Right ventricle myocardium inferior (tissue), 1 donor: ENCODE data around the gene TCEA2. TPM values are rescaled to one million over a fixed set of nuclear protein-coding genes. Genes with fewer than 3 reads are reported as not detected.

Experiments used
- ATAC-seq: fragments of 200-7000 bp; cut with Tn5 transposase; one replicate; pipeline ENCODE4 v1.9.1; 2020; ENCODE audit warnings: mild to moderate bottlenecking, moderate library complexity
- DNase-seq: peaks from one replicate; pipeline ENCODE4 v3.0.0; 2021; ENCODE audit errors: missing footprints
- intact Hi-C: fragments of 100-400 bp; cut with DNase I; formaldehyde crosslinking; loops from one replicate; pipeline ENCODE4 v1.11.0; 2022
- long read RNA-seq: library from polyadenylated mRNA; unstranded; transcript quantifications from one replicate; pipeline ENCODE4 v2.0.0, GENCODE V29; 2021
- total RNA-seq: library from RNA; stranded (reverse); fragmentation: NEBNext Ultra II Directional; extraction: Animal tissue kit (Norgen Biotek cat#: 25700); gene quantifications from one replicate; pipeline ENCODE4 v1.2.1, GENCODE V29; 2021
- donor health status: DM: no; HTN: yes; CAD: no; lungs with severe emphysema.

Gene TCEA2
- 39.0 TPM for total RNA-seq
- long read RNA-seq, transcript TCEA2-202 (10 exons, 1,235 nt): major isoform, 23 of 33 reads
- long read RNA-seq, partial matches to known transcripts: 0 of 33 reads
- long read RNA-seq, other reads (novel, unspliced or antisense): 8 of 33 reads

GRCh38 chr20:64062596-64063388 lies at the start of gene TCEA2:
Gene TCEA2 (plus strand): TSS chr20:64063198. CDS start chr20:64063313, 115 bp downstream.
- peak; percentile 99 for DNase-seq
- intact Hi-C loops: no loop called here
- ATAC-seq: peak; percentile 98

GRCh38 chr20:64015635-64016034 lies 47.4 kb upstream of the TCEA2 start:
- DNase-seq: no peak
- ATAC-seq: no peak
- intact Hi-C loops: no loop called here

DNA sequence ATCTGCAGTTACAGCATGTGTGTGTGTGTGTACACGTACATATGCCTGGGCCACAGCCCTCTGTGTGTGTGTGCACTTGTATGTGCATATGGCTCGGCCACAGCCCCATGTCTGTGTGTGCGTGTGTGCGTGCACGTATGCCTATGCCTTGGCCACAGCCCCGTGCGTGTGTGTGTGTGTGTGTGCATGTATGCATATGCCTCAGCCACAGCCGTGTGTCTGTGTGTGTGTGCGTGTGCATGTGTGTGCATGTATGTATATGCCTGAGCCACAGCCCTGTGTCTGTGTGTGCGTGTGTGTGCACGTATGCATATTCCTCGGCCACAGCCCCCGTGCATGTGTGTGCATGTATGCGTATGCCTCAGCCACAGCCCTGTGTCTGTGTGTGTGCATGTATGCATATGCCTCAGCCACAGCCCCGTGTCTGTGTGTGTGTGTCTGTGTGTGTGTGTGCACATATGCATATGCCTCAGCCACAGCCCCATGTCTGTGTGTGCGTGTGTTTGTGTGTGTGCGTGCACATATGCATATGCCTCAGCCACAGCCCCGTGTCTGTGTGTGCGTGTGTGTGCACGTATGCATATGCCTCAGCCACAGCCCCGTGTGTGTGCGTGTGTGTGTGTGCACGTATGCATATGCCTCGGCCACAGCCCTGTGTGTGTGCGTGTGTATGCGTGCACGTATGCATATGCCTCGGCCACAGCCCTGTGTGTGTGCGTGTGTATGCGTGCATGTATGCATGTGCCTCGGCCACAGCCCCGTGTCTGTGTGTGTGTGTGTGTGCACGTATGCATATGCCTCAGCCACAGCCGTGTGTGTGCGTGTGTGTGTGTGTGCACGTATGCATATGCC lies 41.6 kb upstream of the TCEA2 start:
- DNase-seq: peak; percentile 67
- no peak for ATAC-seq
- intact Hi-C loops: no loop called here

GRCh38 chr20:64022671-64023360 lies 40.2 kb upstream of the TCEA2 start:
- ATAC-seq (no peak), DNase-seq (peak; percentile 61)
- intact Hi-C loops: no loop called here

DNA sequence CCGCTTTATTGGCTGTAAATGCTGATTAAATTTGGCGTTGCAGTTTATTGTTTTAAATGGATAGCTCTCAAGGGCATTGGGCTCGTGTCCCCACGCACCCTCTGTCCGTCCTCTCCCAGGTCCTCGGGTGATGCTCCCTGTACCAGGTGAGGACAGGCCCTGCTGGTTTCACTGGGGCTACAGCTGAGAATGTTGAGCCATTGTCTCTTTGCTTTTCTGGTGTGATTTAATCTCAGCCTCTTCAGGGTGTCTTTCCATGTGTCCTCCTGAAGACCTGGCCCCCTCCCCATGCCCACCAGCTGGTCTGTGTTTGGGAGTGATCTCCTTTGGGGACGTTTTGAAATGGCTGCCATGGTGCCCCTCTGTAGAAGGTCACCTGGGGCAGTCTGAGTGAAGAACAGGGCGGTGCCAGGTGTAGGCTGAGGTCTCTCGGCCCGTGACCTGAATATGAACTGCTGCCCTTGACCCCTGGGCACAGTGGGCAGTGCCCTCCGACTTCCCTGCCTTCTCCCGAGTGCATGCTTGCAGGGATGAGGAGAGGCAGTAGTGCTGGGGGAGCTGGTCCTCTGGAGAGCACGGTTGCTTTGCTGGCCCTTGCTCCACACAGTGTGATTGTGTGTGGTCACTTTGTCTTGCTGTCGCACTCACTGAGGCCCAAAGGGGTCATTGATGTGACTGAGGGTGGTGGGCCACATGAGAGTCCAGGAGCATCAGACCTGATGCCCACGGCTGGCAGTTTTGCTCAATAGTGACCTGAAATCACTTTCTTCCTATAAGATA lies 39.4 kb upstream of the TCEA2 start:
- DNase-seq: peak; percentile 53
- no peak for ATAC-seq
- intact Hi-C loops: no loop called here

- intact Hi-C loops: no loop called here
- no peak for ATAC-seq
- peak; percentile 45 for DNase-seq
Measured at GRCh38 chr20:64024141-64024990, 38.6 kb upstream of the TCEA2 start.

GRCh38 chr20:64025101-64025825 lies 37.7 kb upstream of the TCEA2 start:
- intact Hi-C loops: no loop called here
- no peak for ATAC-seq
- peak; percentile 26 for DNase-seq

DNA sequence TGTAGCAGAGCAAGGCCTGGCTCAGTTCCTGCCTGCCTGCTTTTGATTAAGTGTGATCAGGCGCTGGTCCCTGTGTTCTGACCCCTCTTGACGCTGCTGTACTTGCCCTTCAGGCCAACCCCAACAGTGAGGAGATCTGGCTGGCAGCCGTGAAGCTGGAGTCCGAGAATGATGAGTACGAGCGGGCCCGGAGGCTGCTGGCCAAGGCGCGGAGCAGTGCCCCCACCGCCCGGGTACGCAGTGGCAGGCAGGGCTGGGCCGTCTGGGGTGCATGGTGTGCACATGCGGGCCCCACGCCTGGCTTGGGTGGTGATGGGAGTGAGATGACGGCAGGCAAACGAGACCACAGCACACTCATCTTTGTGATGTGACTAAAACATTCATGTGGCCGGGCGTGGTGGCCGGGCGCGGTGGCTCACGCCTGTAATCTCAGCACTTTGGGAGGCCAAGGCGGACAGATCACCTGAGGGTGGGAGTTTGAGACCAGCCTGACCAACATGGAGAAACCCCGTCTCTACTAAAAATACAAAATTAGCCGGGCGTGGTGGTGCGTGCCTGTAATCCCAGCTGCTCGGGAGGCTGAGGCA lies 37.1 kb upstream of the TCEA2 start:
- intact Hi-C loops: no loop called here
- ATAC-seq (no peak), DNase-seq (peak; percentile 59)

- DNase-seq: peak; percentile 20
- ATAC-seq: no peak
- intact Hi-C loops: no loop called here
Measured at GRCh38 chr20:64027981-64028685, 34.9 kb upstream of the TCEA2 start.

DNA sequence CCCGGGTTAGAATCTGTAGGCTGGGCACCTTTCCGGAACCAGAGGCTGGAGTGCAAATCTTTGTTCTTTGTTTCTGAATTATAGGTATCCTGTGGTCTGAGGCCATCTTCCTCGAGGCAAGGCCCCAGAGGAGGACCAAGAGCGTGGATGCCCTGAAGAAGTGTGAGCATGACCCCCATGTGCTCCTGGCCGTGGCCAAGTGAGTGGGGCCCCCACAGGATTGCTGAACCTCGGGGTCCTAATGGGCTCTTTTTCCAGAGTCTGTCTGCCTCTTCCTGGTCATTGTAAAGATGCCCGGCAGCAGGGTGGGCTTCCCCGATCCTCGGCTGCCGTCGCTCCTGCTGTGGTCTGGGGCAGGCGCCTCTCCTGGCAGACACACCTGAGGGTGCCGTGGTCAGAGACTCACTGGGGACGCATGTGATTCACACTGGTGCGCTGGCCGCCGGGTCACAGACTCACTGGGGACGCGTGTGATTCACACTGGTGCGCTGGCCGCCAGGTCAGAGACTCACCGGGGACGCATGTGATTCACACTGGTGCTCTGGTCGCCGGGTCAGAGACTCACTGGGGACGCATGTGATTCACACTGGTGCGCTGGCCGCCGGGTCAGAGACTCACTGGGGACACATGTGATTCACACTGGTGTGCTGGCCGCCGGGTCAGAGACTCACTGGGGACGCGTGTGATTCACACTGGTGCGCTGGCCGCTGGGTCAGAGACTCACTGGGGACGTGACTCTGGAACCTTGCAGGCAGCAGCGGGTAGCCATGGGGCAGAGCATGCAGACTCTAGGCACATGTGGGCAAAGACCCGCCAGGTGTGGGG lies 33.5 kb upstream of the TCEA2 start:
- DNase-seq: peak; percentile 35

DNA sequence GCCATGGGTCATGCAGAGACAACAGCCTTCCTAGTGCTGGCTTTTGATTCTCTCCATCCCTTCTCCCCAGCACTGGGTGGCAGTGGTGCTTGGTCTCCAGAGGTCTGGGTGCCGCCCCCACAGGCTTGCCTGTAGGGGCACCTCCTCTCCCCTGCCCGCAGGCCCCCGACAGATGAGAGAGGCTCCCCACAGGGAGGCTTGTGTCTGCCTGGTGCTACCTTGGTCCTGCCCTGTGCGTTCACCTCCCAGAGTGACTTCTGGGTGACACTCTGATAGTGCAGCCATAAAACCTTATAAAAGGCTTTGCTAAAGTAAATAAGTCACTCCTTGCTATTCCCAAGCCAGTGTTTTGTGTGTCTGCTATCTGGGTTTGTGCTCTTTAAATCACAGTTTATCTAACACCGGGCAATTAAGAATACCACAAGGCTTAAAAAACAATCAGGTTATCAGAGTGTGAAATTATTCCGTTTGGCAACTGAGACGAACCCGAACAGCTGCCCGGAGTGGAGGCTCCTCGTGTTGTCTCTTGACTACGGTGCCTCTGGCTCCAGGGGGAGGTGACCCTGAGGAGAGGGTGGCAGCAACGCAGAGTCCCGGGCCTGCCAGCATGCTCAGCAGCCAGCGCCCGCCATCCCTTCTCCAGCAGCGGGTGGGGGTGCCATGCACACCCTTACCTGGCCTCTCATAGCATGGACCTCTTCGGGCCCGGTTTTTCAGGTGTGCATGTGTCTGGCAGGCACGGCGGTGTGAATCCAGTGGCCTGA lies 32.4 kb upstream of the TCEA2 start:
- DNase-seq: peak; percentile 68

More for the DNA sequence above, 33.5 kb upstream of the TCEA2 start:
- intact Hi-C loops: no loop called here
- ATAC-seq: no peak

GRCh38 chr20:64031822-64032314 lies 31.1 kb upstream of the TCEA2 start:
- DNase-seq (peak; percentile 37), ATAC-seq (no peak)
- intact Hi-C loops: no loop called here

More for the DNA sequence above, 32.4 kb upstream of the TCEA2 start:
- ATAC-seq: no peak
- intact Hi-C loops: no loop called here

DNA sequence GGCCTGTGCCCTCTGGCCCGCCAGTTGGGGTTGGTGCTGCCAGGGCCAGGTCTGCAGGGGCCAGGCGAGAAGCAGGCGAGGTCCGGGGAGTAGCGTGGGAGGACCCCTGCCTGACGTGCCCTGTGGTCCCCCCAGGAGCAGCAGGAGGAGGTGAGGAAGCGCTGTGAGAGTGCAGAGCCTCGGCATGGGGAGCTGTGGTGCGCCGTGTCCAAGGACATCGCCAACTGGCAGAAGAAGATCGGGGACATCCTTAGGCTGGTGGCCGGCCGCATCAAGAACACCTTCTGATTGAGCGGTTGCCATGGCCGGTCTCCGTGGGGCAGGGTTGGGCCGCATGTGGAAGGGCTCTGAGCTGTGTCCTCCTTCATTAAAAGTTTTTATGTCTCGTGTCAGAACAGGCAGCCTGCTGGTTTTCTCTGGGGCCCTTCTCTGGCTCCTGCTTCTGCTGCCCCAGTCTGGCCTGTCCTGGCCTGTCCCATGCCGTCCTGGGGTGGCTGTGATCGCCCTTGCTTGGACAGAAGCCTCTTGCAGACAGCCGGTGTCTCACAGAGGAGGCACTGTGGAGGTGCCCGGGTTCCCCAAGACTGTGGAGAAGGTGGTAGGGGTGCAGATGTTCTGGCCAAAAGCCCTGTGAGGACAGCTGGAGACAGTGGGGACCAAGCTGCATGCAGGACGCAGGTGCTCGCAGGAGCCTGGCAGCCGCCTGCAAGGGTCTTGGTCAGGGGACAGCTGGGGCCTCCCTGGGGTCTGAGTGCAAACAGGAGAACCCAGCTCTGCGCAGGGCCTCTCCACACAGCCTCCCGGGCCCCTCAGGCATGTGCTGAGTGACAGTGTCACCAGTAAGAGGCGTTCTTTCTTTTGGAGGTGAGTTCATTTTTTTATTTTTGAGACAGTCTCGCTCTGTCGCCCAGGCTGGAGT lies 30.0 kb upstream of the TCEA2 start:
- DNase-seq (peak; percentile 63), ATAC-seq (no peak)

More for the DNA sequence above, 30.0 kb upstream of the TCEA2 start:
- intact Hi-C loops: no loop called here
